Measurements from ENCODE around the gene ACVR1C. TPM values are rescaled to one million over a fixed set of nuclear protein-coding genes. Genes with fewer than 3 reads are reported as not detected.

The ACVR1C gene
- total and polyA plus RNA-seq, 2 of the 4 experiments (the other 2 are of a cell fraction), result 0.07 to 0.18 TPM

DNA sequence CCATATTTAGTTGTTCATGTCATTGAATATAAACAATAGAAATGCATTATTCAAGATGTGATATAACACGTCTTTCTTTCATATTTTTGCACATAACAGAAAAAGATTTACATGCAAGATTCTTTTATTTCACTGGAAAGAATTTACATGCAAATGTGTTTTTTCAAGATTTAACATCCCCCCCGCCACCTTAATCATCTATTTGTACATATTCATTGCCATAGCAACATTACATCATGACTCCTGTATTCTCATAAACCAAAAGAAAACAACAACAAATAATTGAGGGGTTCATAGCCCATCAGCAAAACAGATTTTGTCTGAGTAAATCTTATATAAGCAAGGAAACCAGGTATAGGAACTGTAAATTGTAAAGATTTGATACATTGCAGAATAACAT lies 3.2 kb upstream of the ACVR1C start:
- DNase-seq, result no peak
- no peak overlapping the region for H3K4ac ChIP-seq (ENCODE audit: low read depth, low read length)
- POLR2A ChIA-PET (ENCODE audit: unreplicated experiment), result no interaction called here

More for the DNA sequence above, 3.2 kb upstream of the ACVR1C start:
- Histone ChIP-seq H3K4me3 (ENCODE audit: insufficient read depth, low read depth, low read length) (no peak overlapping the region), H4K5ac (ENCODE audit: low read depth, low read length) (no peak overlapping the region), H3K27me3 (ENCODE audit: control insufficient read depth, insufficient read depth, low read length) (peaks cover 7% of the 10 kb centered on the region), H2AK9ac (replicated peaks; ENCODE audit: low read depth, low read length, poor library complexity) (no peak overlapping the region), H3K36me3 (ENCODE audit: control insufficient read depth, insufficient read depth, low read length) (no peaks in the 10 kb centered on the region), H3K9ac (ENCODE audit: low read depth, low read length) (no peak overlapping the region), H4K20me1 (ENCODE audit: insufficient read depth, low read length) (no peaks in the 10 kb centered on the region), H2AFZ (replicated peaks; ENCODE audit: low read length, poor library complexity) (no peak overlapping the region), H3K27ac (ENCODE audit: insufficient read depth, low read length) (no peak overlapping the region), H3K56ac (ENCODE audit: extremely low read depth, insufficient read depth, low read length) (no peak overlapping the region), H2AK5ac (ENCODE audit: low read depth, low read length) (no peak overlapping the region), H2BK20ac (ENCODE audit: low read depth, low read length) (no peak overlapping the region), H3K18ac (ENCODE audit: low read depth, low read length) (no peak overlapping the region), H3K9me3 (ENCODE audit: control insufficient read depth, insufficient read depth, low read length) (no peaks in the 10 kb centered on the region), H3K4me1 (ENCODE audit: control insufficient read depth, insufficient read depth, low read length) (peaks cover 4% of the 10 kb centered on the region), H4K8ac (ENCODE audit: low read depth in 2 of 2, low read length in 2 of 2) (no peak overlapping the region), H3K23ac (ENCODE audit: low read depth, low read length) (no peak overlapping the region), H2BK120ac (ENCODE audit: low read depth, low read length) (no peak overlapping the region), H3K79me1 (ENCODE audit: low read depth in 1 of 2, low read length in 2 of 2) (no peaks in the 10 kb centered on the region), H2BK5ac (ENCODE audit: low read depth, low read length, poor library complexity, severe bottlenecking) (no peak overlapping the region), H4K91ac (ENCODE audit: insufficient read depth, low read depth, low read length) (no peak overlapping the region), H3K9me1 (ENCODE audit: insufficient read depth, low read length) (no peaks in the 10 kb centered on the region), H3K4me2 (ENCODE audit: low read depth, low read length) (no peak overlapping the region), H3K14ac (replicated peaks; ENCODE audit: low read depth, low read length) (no peak overlapping the region), H2BK15ac (ENCODE audit: low read depth, low read length) (no peak overlapping the region)
- BruUV-seq (replicated peaks), result no TSS peak
- CTCF ChIA-PET, result no interaction called here
- WGBS, 2 experiments (ENCODE audit: extremely low coverage in 2 of 2, insufficient read length in 1 of 2), result no CpG with 5 or more reads among the region's 2 CpGs
- in situ Hi-C loops (cut with MboI; ENCODE audit: low sequenced_read_pairs) (loop anchor here (25.0 kb wide), 1 partner anchor 380 kb away; no protein-coding TSS in a partner anchor), dilution Hi-C loops (cut with HindIII; ENCODE audit: low sequenced_read_pairs, unreplicated experiment) (no loop called here), intact Hi-C loops (cut with micrococcal nuclease) (no loop called here)
- TF ChIP-seq USF2 (IDR thresholded peaks at IDR 0.05; ENCODE audit: low read depth, low read length) (no peak), POLR2A (IDR thresholded peaks at IDR 0.05; ENCODE audit: low read depth, low read length) (no peak), RCOR1 (IDR thresholded peaks at IDR 0.05; ENCODE audit: insufficient replicate concordance, low read length) (no peak), NFE2L2 (IDR thresholded peaks at IDR 0.05; ENCODE audit: low read depth, low read length) (no peak), MXI1 (IDR thresholded peaks at IDR 0.05; ENCODE audit: borderline replicate concordance, low read depth, low read length) (no peak), RFX5 (IDR thresholded peaks at IDR 0.05; ENCODE audit: low read depth, low read length) (no peak), SMC3 (IDR thresholded peaks at IDR 0.05; ENCODE audit: low read depth, low read length) (no peak), FOS (IDR thresholded peaks at IDR 0.05; ENCODE audit: low read depth, low read length) (no peak), CEBPB (IDR thresholded peaks at IDR 0.05; ENCODE audit: low read depth, low read length) (no peak), MAFK (IDR thresholded peaks at IDR 0.05; ENCODE audit: low read depth, low read length) (no peak), ELK1 (IDR thresholded peaks at IDR 0.05; ENCODE audit: borderline replicate concordance, low read depth, low read length) (no peak), MAZ (IDR thresholded peaks at IDR 0.05; ENCODE audit: borderline replicate concordance, low read depth, low read length) (no peak), BHLHE40 (IDR thresholded peaks at IDR 0.05; ENCODE audit: low read depth, low read length) (no peak), RAD21 (IDR thresholded peaks at IDR 0.05; ENCODE audit: low read length) (no peak), CHD1 (IDR thresholded peaks at IDR 0.05; ENCODE audit: low read depth, low read length) (no peak)
- TF ChIP-seq, protein P1, sequence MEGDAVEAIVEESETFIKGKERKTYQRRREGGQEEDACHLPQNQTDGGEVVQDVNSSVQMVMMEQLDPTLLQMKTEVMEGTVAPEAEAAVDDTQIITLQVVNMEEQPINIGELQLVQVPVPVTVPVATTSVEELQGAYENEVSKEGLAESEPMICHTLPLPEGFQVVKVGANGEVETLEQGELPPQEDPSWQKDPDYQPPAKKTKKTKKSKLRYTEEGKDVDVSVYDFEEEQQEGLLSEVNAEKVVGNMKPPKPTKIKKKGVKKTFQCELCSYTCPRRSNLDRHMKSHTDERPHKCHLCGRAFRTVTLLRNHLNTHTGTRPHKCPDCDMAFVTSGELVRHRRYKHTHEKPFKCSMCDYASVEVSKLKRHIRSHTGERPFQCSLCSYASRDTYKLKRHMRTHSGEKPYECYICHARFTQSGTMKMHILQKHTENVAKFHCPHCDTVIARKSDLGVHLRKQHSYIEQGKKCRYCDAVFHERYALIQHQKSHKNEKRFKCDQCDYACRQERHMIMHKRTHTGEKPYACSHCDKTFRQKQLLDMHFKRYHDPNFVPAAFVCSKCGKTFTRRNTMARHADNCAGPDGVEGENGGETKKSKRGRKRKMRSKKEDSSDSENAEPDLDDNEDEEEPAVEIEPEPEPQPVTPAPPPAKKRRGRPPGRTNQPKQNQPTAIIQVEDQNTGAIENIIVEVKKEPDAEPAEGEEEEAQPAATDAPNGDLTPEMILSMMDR (conservative IDR thresholded peaks at IDR 0.05; ENCODE audit: low read depth, low read length), result no peak
- ATAC-seq (ENCODE audit: low read depth), result no peak

Measured in IMR-90 (cell line).